K562 (cell line): Measurements from ENCODE around the gene DCAF12. TPM values are rescaled to one million over a fixed set of nuclear protein-coding genes. Genes with fewer than 3 reads are reported as not detected.

Experiments used
- CREB1 ChIP-seq, 2 experiments: sonication (generic) in 1 of 2; formaldehyde crosslinking in 1 of 2; IDR thresholded peaks; 2 replicates each; pipeline versions ENCODE4 v1.6.1 to v1.8.0; 2012 to 2022; ENCODE audit warnings: inconsistent platforms in 1 of 2, mild to moderate bottlenecking in 1 of 2, missing genetic modification reagents in 1 of 2, moderate library complexity in 1 of 2
- DPF2 ChIP-seq: fragments of 450-650 bp; IDR thresholded peaks from 2 replicates; pipeline ENCODE4 v1.6.1; 2016
- ETV5 ChIP-seq: sonication (generic); formaldehyde crosslinking; IDR thresholded peaks from 2 replicates; pipeline ENCODE4 v1.4.0; 2020; ENCODE audit warnings: low read depth, mild to moderate bottlenecking, missing genetic modification reagents
- MCM3 ChIP-seq: fragments of 450-650 bp; IDR thresholded peaks from 2 replicates; pipeline ENCODE4 v1.6.1; 2016
- POLR3A ChIP-seq: IDR thresholded peaks from 2 replicates; pipeline ENCODE4 v1.6.1; 2011; ENCODE audit warnings: borderline replicate concordance, mild to moderate bottlenecking, moderate library complexity; ENCODE audit not compliant: insufficient read length, insufficient read depth; ENCODE audit errors: extremely low read depth
- SRSF3 ChIP-seq: fragments of 200-400 bp; formaldehyde crosslinking; IDR thresholded peaks from 2 replicates; pipeline ENCODE4 v1.6.1; 2016; ENCODE audit warnings: mild to moderate bottlenecking, low read length, moderate library complexity; ENCODE audit not compliant: insufficient read depth
- ZNF583 ChIP-seq: fragments of 250-450 bp; sonication (Bioruptor Pico); IDR thresholded peaks from 2 replicates; pipeline ENCODE4 v1.4.0; 2020
- polyA plus RNA-seq, 8 experiments: library from polyadenylated mRNA; depleted of rRNA in 4 of 8; stranded (reverse) in 5 of 8; unstranded in 3 of 8; fragments of >200 nt; fragmentation: Nextera tagmentation in 2 of 8; fragmentation: Illumina TruSeq in 1 of 8; extraction: Ambion mirVana in 2 of 8; extraction: Trizol in 1 of 8; gene quantifications; 2 replicates each; pipeline versions ENCODE4 v1.2.1 to v1.2.3, GENCODE V29; 2011 to 2014; ENCODE audit warnings: inconsistent platforms in 1 of 8, missing spikeins in 1 of 8
- total RNA-seq, 7 experiments: library from RNA; depleted of rRNA in 6 of 7; stranded (reverse); fragments of >200 nt in 6 of 7; fragmentation: Illumina TruSeq in 2 of 7; extraction: Trizol in 2 of 7; gene quantifications; 2 replicates each; pipeline versions ENCODE4 v1.2.1 to v1.2.3, GENCODE V29; 2011 to 2021; ENCODE audit warnings: low replicate concordance in 1 of 7
- TF ChIP-seq, protein P1 (sequence below): IDR thresholded peaks from 2 replicates; pipeline ENCODE4 v1.6.1; 2014; ENCODE audit warnings: antibody characterized with exemption
- TF ChIP-seq, protein P2 (sequence below): sonication (generic); formaldehyde crosslinking; IDR thresholded peaks from 2 replicates; pipeline ENCODE4 v1.8.1; 2023; ENCODE audit warnings: mild to moderate bottlenecking, missing genetic modification reagents
- TF ChIP-seq, protein P3 (sequence below), 2 experiments: fragments of 450-650 bp in 1 of 2; IDR thresholded peaks; 2 replicates each; pipeline ENCODE4 v1.6.1; 2011 to 2017; ENCODE audit warnings: low read depth in 2 of 2, antibody characterized with exemption in 1 of 2, borderline replicate concordance in 1 of 2, low read length in 1 of 2, mild to moderate bottlenecking in 1 of 2, mixed read lengths in 1 of 2; ENCODE audit not compliant: control insufficient read depth in 1 of 2
- TF ChIP-seq, protein P4 (sequence below): fragments of 200-800 bp; sonication (Bioruptor generic); IDR thresholded peaks from 2 replicates; pipeline ENCODE4 v1.6.1; 2017; ENCODE audit warnings: missing genetic modification characterization, missing compliant biosample characterization
- TF ChIP-seq, protein P5 (sequence below): sonication (generic); formaldehyde crosslinking; IDR thresholded peaks from 2 replicates; pipeline ENCODE4 v1.8.1; 2023; ENCODE audit warnings: mild to moderate bottlenecking, missing genetic modification reagents
- TF ChIP-seq, protein P6 (sequence below): fragments of 250-450 bp; sonication (Bioruptor Pico); IDR thresholded peaks from 2 replicates; pipeline ENCODE4 v1.8.0; 2021; ENCODE audit warnings: mild to moderate bottlenecking, moderate library complexity

DCAF12 gene
- total and polyA plus RNA-seq, 9 of the 15 experiments (the other 6 are each of a cell fraction or from before 2014, with no cell fraction given) = 10.9 to 59.6 (median 30.8) TPM

DNA sequence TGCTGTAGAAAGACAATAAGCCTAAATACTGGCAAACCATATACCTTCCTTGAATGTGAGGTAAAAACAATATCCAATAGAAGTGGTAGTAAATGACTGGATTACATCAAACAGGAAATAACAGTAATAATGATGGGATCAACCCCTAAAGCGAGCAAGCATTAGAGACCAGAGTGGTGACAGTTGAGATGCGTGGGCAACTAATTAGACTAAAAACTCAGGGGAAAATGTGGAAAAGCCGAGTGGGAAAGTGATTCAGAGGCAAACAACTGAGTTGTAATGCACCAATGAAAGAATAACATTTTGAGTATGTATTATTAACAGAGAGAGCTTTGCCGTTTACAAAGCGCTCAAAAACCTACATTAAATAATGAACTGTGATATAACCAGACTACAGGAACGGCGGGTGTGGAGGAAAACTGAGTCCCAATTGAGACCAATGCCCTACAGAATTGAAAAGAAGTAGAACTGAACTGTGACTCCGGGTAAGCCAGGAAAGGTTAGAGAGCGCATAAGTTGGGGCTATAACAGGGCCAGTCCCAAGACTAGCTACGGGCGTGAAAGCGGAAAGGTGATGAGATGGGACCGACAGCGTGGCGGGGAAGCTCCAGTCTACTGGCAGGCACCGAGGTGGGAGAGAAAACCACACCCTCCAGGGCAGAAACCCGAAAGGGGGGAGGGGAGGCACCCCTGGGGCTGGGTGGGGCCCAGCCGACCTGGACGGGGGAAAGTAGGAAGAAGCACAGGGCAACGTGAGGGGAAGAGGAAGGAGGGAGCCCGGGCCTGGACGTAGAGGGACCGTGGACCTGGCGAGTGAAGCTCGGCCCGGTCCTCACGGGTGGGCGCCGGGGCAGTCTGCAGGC, 78.4 kb downstream of the DCAF12 start (continued):
- TF ChIP-seq CREB1 (IDR thresholded peaks at IDR 0.05) (no peak), CREB1 (CRISPR knock-in tag; IDR thresholded peaks at IDR 0.05) (no peak), DPF2 (0 out of 2 replicates have a peak, but pooled peaks have one; percentile 25), MCM3 (no peak), ZNF583 (no peak), ETV5 (CRISPR knock-in tag) (0 out of 2 replicates have a peak, but pooled peaks have one; percentile 20), POLR3A (no peak), SRSF3 (no peak)
- TF ChIP-seq, protein P1, sequence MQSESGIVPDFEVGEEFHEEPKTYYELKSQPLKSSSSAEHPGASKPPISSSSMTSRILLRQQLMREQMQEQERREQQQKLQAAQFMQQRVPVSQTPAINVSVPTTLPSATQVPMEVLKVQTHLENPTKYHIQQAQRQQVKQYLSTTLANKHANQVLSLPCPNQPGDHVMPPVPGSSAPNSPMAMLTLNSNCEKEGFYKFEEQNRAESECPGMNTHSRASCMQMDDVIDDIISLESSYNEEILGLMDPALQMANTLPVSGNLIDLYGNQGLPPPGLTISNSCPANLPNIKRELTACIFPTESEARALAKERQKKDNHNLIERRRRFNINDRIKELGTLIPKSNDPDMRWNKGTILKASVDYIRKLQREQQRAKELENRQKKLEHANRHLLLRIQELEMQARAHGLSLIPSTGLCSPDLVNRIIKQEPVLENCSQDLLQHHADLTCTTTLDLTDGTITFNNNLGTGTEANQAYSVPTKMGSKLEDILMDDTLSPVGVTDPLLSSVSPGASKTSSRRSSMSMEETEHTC = no peak
- TF ChIP-seq, protein P2, sequence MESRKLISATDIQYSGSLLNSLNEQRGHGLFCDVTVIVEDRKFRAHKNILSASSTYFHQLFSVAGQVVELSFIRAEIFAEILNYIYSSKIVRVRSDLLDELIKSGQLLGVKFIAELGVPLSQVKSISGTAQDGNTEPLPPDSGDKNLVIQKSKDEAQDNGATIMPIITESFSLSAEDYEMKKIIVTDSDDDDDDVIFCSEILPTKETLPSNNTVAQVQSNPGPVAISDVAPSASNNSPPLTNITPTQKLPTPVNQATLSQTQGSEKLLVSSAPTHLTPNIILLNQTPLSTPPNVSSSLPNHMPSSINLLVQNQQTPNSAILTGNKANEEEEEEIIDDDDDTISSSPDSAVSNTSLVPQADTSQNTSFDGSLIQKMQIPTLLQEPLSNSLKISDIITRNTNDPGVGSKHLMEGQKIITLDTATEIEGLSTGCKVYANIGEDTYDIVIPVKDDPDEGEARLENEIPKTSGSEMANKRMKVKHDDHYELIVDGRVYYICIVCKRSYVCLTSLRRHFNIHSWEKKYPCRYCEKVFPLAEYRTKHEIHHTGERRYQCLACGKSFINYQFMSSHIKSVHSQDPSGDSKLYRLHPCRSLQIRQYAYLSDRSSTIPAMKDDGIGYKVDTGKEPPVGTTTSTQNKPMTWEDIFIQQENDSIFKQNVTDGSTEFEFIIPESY (CRISPR knock-in tag) = no peak
- TF ChIP-seq, protein P3, sequence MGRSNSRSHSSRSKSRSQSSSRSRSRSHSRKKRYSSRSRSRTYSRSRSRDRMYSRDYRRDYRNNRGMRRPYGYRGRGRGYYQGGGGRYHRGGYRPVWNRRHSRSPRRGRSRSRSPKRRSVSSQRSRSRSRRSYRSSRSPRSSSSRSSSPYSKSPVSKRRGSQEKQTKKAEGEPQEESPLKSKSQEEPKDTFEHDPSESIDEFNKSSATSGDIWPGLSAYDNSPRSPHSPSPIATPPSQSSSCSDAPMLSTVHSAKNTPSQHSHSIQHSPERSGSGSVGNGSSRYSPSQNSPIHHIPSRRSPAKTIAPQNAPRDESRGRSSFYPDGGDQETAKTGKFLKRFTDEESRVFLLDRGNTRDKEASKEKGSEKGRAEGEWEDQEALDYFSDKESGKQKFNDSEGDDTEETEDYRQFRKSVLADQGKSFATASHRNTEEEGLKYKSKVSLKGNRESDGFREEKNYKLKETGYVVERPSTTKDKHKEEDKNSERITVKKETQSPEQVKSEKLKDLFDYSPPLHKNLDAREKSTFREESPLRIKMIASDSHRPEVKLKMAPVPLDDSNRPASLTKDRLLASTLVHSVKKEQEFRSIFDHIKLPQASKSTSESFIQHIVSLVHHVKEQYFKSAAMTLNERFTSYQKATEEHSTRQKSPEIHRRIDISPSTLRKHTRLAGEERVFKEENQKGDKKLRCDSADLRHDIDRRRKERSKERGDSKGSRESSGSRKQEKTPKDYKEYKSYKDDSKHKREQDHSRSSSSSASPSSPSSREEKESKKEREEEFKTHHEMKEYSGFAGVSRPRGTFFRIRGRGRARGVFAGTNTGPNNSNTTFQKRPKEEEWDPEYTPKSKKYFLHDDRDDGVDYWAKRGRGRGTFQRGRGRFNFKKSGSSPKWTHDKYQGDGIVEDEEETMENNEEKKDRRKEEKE (IDR thresholded peaks at IDR 0.05; ENCODE audit: borderline replicate concordance in 1 of 2, control insufficient read depth in 1 of 2, low read depth in 2 of 2, low read length in 1 of 2) = no peak
- TF ChIP-seq, protein P4, sequence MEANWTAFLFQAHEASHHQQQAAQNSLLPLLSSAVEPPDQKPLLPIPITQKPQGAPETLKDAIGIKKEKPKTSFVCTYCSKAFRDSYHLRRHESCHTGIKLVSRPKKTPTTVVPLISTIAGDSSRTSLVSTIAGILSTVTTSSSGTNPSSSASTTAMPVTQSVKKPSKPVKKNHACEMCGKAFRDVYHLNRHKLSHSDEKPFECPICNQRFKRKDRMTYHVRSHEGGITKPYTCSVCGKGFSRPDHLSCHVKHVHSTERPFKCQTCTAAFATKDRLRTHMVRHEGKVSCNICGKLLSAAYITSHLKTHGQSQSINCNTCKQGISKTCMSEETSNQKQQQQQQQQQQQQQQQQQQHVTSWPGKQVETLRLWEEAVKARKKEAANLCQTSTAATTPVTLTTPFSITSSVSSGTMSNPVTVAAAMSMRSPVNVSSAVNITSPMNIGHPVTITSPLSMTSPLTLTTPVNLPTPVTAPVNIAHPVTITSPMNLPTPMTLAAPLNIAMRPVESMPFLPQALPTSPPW (CRISPR knock-in tag) = peak; percentile 73
- TF ChIP-seq, protein P5, sequence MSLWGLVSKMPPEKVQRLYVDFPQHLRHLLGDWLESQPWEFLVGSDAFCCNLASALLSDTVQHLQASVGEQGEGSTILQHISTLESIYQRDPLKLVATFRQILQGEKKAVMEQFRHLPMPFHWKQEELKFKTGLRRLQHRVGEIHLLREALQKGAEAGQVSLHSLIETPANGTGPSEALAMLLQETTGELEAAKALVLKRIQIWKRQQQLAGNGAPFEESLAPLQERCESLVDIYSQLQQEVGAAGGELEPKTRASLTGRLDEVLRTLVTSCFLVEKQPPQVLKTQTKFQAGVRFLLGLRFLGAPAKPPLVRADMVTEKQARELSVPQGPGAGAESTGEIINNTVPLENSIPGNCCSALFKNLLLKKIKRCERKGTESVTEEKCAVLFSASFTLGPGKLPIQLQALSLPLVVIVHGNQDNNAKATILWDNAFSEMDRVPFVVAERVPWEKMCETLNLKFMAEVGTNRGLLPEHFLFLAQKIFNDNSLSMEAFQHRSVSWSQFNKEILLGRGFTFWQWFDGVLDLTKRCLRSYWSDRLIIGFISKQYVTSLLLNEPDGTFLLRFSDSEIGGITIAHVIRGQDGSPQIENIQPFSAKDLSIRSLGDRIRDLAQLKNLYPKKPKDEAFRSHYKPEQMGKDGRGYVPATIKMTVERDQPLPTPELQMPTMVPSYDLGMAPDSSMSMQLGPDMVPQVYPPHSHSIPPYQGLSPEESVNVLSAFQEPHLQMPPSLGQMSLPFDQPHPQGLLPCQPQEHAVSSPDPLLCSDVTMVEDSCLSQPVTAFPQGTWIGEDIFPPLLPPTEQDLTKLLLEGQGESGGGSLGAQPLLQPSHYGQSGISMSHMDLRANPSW (CRISPR knock-in tag) = no peak
- TF ChIP-seq, protein P6, sequence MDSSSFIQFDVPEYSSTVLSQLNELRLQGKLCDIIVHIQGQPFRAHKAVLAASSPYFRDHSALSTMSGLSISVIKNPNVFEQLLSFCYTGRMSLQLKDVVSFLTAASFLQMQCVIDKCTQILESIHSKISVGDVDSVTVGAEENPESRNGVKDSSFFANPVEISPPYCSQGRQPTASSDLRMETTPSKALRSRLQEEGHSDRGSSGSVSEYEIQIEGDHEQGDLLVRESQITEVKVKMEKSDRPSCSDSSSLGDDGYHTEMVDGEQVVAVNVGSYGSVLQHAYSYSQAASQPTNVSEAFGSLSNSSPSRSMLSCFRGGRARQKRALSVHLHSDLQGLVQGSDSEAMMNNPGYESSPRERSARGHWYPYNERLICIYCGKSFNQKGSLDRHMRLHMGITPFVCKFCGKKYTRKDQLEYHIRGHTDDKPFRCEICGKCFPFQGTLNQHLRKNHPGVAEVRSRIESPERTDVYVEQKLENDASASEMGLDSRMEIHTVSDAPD (CRISPR knock-in tag) = no peak
